ENCODE measurements around the gene PRSS16.
"Not testable (repeated sequence)": the region's sequence is repeated elsewhere in the genome, so short reads cannot be mapped to it uniquely, and the experiment has no call there.

PRSS16 gene

DNA sequence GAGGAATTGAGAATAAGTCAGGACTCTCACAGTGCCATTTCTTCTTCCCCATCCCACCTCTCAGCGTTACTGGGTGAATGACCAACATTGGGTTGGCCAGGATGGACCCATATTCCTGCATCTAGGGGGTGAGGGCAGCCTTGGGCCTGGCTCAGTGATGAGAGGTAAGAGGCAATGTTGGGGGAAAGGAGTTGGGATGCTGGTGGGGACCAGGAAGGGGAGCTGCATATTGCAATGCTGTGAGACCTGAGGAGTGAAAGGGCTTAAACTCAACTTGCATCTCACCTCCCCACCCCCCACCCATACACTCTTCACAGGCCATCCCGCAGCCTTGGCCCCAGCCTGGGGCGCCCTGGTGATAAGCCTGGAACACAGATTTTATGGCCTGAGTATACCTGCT is 1.3 kb downstream of the PRSS16 start:
- no peak for DNase-seq

DNA sequence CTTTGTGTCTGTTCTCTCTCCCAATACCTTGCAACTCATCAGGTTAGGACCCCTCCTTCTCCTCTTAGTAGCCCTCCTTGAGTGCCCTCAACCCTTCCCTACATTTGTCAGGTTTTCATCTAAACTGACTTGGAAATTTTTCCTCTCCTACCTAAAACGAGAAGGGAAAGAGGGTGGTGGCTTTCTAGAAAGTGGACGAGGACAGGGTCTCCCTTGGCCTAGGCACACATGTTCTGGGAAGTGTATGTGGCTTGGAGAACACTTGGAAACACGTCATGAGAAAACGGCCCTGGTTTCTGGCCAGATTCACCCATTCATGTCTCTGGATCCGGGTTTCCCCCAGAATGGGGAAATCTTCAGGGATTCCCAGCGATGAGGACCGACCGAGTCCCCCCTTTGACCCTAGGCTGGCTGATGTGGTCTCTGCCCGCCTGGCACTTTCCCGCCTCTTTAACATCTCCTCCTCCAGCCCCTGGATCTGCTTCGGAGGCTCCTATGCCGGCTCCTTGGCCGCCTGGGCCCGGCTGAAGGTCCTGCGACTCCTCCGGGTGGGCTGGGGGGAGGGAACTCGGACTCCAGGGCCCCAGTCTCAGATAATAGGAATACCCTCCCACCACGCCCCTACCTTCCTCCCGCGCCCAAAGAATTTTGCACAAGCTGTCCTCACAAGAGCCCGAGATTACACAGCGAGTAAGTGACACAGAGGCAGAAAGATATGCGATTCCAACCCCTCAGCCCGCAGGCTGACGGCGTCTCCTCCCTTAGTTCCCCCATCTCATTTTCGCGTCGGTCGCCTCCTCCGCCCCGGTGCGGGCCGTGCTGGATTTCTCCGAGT is 3.0 kb downstream of the PRSS16 start:
- no peak for DNase-seq

DNA sequence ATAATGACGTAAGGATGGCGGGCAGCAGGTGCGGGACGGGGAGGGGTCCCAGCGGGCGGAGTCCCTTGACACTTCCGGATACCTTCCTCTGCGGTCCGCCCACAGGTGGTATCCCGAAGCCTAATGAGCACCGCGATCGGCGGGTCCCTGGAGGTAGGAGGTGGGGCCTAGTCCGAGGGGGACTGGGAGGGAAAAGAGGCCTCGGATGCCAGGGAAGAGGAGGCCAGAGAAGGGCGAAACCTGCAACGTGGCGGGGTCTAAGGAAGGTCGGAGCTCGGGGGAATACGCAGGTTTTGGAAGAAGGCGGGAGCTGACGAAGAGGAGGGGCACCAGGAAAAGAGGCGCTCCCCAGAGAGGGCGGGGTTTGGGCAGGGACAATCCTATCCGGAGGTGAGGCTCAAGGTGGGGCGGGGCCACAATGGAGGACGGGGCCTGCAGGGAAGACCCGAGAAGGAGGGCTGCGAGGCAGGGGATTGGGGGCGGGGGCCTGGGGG is 3.7 kb downstream of the PRSS16 start:
- DNase-seq: peak; percentile 90

DNA sequence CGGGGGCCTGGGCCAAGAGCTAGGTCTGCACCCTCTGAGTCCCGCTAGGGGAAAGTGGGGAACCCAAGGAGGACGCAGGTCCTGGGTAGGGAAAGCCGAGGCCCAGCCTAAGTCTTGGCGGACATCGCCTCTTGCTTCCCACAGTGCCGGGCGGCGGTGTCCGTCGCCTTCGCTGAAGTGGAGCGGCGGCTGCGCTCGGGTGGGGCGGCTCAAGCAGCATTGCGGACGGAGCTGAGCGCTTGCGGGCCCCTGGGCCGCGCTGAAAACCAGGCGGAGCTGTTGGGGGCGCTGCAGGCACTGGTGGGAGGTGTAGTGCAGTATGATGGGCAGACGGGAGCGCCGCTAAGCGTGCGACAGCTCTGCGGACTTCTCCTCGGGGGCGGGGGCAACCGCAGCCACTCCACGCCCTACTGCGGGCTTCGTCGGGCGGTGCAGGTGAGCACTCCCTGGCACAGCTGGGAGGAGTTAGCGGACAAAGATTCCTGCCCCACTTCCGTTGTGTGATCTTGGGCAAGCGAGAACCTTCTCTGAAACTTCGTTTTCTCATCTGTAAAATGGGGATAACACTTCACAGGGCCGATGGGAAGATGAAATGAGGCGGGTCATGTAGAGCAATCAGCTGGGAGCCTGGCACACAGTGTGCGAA is 4.2 kb downstream of the PRSS16 start:
- DNase-seq: peak; percentile 86

DNA sequence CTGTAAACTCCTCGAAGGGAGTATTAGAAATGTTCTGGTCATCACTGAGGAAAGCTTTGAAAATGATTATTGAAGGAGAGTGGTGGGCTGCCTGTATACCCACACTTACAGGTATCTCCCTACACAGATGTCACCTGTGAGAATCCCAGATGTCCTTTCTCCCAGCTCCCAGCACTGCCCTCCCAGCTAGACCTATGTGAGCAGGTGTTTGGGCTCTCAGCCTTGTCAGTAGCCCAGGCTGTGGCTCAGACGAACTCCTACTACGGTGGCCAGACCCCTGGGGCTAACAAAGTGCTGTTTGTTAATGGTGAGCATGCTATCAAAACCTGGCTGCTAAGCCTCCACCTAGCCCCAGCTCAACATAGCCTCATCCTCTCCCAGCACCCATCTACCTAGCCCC is 7.1 kb downstream of the PRSS16 start:
- no peak for DNase-seq

DNA sequence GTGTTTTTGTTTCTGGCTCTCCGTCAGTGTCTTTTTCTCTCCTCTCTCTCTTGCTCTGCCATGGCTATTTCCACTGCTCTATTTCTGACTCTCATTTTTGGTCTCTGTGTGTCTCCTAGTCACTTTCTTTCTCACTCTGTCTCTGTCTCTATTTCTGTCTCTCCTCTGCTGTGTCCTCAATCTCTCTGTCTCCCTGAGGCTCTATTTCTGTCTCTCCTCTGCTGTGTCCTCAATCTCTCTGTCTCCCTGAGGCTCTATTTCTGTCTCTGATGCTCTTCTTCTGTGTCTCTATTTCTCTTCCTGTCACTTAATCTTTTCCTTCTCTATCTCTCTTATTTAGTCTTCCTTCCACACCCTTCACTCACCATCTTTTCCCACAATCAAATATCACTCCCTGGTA is 8.4 kb downstream of the PRSS16 start:
- DNase-seq: no peak

DNA sequence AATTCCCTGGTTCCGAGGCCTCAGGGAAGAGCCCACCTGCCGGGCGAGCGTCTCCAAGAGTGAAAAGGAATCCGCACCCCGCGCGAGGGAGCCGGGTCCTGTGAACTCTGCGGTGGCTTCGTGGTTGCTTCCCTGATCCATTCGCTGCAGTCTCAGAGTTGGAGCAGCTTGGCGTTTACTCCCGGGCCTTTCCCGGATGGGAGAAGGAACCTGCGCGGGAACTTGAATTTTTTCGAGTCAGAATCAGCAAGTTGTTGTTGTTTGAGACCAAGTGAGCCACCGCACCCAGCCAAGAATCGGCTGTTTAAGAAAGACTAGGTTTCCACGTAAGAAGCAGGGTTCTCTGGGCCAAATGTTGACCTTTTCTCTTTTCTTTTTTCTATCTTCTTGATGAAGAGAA is 12.9 kb downstream of the PRSS16 start:
- DNase-seq: no peak

DNA sequence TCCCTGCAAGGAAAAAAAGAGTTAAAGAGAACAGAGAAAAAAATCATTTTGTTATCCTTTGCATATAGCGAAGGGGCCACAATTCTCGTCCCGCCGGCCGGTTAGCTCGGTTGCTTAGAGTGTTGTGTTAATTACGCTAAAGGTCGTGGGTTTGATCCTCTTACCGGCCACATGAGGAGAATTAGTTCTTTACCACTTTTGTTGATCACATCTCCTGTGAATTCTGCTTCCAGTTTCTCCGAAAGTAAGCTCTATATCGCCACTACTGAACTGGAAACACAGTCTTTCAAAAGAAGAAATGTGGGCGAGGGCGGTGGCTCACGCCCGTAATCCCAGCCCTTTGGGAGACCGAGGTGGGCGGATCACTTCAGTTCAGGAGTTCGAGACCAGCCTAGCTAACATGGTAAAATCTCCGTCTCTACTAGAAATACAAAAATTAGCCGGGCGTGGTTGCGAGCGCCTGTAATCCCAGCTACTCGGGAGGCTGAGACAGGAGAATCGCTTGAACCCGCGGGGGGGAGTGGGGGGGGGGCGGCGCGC is 13.4 kb downstream of the PRSS16 start:
- no peak for DNase-seq

DNA sequence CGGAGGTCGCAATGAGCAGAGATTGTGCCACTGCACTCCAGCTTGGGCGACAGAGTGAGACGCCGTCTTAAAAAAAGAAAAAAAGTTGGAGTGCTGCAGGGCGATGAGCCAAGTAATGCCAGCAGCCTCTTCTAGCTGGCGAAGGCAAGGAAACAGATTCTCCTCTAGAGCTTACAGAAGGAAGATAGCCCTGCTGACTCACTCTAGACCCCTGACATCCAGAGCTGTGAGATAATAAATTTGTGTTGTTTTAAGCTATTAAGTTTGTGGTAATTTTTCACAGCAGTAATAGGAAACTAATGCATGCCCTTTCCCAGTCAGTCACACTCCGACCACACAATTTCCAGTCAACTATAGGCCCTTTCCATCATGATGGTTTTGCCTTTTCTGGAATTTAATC is 16.4 kb downstream of the PRSS16 start:
- no peak for DNase-seq

DNA sequence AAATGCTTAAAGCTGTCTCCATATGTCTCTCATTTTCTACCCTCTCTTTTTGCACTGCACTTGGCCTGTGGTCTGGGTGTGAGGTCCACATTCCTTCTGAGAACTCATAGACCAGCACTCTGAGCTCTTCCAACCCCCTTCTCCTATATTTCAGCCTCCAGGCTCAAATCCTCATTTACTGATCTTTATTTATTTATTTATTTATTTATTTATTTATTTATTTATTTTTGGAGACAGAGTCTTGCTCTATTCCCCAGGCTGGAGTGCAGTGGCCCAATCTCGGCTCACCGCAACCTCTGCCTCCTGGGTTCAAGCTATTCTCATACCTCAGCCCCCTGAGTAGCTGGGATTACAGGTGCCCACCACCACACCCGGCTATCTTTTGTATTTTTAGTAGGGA is 19.5 kb downstream of the PRSS16 start:
- not testable (repeated sequence) for DNase-seq

DNA sequence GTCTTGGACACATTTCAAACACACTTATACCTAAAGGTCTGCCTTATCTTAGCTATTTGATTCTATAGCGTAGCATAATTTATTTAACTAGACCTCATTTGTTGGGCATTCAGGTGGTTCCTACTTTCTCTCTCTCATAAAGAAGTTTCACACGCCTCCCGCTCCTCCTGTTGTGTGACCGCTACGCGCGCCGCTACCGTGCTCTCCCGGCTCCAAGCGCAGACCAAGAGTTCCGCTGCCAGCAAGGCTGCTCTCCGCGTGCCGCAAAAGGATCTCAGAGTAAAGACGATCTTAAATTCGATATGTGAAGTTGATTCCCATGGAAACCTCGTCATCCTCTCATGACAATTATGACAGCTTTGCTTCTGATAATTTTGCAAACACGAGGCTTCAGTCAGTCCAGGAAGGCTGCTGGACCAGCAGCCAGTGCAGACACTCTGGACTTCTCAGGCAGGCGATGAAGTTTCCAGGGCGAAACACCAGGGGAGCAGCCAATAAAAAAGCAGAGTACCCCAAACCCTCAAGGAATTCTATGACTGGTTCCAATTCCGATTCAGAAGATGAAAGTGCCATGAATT is 20.4 kb downstream of the PRSS16 start:
- DNase-seq: no peak

DNA sequence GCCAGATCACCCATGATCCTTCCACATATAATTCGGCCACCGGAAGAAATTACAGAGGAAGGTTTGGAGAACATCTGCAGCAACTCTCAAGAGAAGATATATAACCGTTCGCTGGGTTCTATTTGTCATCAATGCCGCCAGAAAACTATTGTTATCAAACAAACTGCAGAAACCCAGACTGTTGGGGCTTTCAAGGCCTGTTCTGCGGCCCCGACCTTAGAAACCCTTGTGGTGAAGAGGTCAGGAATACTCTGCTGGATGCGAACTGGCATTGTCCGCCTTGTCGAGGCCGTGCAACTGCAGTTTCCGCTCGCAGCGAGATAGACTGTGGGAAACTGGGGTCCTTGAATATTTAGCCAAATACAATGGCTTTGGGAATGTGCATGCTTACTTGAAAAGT is 21.3 kb downstream of the PRSS16 start:
- DNase-seq: no peak

DNA sequence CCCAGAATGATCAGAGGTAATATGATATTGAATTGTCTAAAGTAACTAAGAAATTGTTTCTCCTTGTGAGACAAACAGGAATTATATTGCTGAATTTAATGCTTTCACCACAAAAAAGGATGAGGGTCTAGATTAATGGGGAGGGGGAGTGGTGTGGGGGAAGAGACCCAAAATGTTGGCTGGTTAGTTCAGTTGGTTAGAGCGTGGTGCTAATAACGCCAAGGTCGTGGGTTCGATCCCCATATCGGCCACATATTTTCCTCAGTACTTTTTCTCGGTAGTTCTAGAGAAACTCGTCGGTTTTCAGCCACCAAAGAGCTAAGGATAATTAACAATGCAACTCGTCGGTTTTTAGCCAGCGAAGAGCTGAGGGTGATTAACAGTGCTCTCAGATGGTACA is 26.3 kb downstream of the PRSS16 start:
- DNase-seq: no peak

DNA sequence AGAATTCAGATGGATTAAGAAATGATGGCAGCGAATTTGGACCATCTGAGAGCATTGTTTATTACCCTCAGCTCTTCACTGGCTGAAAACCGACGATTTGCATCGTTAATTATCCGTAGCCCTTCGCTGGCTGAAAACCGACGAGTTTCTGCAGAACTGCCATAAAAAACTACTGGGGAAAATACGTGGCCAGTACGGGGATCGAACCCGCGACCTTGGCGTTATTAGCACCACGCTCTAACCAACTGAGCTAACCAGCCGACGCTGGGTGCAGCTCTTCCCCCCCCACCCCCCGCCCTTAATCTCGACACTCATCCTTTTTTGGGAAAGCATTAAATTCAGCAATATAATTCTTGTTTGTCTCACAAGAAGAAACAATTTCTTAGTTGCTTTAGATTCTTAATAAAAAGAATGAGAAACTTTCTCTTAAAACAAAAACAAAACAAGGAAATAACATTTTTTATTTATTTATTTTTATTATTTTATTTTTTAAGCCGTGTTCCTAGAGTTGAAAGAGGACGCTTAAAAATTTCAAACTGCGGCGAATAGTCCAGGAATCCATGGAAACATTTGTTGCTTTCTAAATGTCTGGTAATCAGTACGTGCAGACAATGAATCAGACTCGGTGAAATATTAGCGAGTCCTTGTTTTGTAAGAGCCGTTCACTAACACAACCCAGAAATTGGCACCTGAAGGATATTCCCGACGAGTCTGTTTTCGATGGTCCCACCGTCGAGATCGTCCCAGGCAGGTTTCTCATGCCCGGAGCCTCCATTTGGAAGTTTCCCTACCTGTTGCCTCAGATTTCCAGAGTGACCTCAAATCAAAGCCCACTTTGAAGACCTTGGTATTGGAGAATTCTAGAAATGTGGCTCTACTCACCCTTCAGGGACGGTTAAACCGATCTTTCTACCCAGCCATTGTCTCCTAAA is 27.8 kb downstream of the PRSS16 start:
- no peak for DNase-seq

DNA sequence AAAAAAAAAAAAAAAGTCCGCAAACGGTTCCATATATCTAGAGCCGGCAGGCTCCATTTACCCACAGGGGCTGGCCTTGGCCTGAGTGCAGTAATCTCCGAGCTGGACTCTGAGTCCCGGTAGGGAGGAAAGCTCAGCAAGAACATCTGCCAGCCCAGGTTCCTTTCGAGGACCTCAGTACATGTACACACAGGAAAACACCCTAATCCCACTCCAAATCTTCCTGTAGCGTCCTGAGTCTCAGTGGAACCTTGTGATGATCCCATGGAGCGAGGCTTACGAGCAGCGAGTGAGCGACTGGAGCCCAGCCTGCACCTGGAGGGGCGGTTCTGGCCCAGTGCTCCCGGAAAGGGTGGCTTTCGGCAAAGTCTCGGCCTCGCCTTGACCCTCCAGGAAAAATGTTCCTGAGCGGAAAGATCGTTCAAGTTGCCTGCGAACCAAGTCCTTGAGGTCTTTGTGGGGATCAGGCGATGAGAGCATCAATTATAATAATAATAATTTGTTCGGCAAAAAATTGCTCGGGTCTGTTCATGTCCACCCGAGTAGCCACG is 32.1 kb downstream of the PRSS16 start:
- DNase-seq: no peak

DNA sequence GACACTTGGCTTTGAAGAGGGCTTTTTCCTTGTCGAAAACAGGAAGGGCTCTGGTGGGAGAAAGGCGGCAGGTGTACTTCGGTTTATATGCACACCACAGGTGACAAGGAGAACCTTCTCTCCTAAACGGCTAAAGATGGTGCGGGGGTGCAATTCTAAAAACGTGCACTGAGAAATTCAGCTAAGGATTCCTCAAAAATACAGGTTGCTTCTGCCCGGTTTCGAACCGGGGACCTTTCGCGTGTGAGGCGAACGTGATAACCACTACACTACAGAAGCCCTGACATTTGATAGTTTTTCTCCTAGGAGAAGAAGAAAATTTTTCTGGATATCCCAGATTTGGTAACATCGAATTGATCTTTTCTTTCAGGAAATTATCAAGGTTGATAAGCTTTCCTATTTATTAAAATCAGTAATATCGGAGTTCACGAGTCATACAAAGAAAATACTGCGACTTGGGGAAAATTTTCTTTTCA is 32.6 kb downstream of the PRSS16 start:
- DNase-seq: no peak

DNA sequence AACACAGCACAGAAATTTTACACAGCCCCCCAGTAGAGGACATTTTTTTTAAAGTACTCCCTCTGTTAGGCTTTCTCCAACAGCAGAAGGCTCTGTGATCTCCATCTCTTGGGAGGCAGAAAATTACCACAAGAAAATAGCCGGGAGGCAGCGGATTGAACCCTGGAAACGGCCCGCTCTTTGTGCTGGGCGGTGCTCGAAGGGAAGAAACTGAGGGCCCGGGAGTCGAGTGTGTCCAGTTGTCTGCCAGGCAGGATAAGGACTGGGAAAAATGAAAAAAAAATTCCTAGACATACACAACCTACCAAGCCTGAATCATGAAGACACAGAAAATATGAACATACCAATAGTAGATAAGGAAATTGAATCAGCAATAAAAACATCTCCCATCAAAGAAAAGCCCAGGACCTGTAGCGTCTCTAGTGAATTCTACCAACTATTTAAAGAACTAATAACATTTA is 33.1 kb downstream of the PRSS16 start:
- DNase-seq: no peak

DNA sequence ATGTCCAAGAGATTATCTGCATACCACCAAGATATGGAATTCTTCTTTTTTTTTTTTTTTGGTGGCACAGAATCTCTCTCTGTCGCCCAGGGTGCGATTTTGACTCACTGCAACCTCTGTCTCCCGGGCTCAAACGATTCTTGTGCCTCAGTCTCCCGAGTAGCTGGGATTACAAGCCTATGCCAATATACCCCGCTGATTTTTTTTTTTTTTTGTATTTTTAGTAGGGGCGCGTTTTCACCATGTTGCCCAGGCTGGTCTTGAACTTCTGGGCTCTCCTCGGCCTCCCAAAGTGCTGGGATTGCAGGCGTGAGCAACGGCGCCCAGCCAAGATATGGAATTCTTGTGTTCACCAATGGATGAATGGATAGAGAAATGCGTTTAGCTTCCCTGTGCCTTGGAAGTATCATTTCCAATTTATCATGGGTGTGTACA is 33.6 kb downstream of the PRSS16 start:
- DNase-seq: no peak

DNA sequence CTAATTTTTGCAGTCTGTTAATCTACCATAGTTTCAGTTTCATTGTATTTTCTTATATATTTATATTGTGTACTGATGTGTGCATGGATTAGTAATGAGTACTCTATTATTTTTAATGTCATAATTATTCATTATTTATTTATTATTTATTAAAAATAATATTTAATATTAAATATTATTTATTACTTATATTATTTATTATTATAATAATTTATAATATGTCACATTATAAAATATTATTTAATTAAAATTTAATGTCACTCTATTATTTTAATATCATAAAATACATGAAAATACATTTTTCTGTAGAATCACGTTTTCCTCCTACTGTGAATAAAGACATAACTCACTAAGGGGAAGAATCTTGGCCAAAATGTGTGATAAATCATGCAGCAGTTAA is 34.1 kb downstream of the PRSS16 start:
- no peak for DNase-seq

DNA sequence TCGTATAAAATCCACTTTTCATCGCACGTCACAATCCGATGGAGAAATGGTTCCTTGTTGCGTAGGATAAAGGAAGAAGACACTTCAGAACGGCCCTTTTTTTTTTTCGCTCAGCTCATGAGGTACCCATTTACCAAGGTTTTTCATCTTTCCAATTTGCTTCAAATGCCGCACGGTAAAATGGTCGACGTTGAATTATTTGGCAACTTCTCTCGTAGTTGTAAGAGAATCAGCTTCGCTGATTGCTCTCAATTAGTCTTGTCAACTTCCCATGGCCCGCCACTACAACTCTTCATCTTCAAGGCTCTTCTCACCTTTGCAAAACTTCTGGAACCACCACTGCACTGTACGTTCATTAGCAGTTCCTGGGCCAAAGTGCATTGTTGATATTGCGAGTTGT is 35.8 kb downstream of the PRSS16 start:
- no peak for DNase-seq

DNA sequence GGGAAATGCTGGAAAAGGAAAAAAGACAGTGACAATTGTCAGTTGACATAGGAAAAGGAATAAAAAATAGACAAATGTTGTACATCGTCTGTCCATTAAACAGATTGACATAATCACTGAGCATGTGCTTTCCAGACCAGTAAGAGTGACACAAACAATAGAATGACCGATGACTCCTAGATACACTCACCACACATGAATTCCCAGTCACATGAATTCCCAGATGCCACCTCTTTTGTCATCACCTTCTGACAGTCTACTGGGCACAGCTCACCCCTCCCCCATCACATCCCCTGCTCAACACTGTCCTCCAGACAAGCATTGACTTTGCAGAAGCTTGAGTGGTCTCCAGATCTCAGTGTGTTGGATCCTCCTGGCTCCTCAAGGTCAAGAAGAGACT is 38.6 kb downstream of the PRSS16 start:
- no peak for DNase-seq

DNA sequence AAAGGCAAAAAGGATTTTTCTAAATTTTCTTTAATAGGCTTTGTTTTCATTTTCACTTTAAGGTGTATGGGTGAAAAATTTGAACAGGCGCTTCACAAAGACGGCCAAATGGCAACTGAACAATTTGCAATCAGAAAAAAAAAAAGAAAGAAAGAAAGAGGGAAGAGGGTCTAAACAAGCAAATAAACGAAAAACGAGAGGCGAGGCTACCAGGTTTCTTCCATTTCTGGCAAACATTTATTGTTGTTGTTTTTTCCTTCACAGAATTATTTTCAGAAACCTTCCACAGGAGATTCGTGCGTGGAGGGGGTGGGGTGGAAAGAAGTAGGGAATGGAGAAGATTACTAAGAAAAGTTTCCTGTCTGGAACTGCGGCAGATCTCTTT is 40.2 kb downstream of the PRSS16 start:
- no peak for DNase-seq

Data from NCI-H1436 (cell line).